Activated T-helper 2 cell treated with anti-CD3 and anti-CD28 coated beads, Interferon-gamma antibody, Interleukin-2, Interleukin-4, amounts not matched to agents 10 μg/mL and 5 μg/mL and 100 μg/mL, durations not matched to agents 14 hours and 24 hours and 36 hours (primary cell): ENCODE results near the gene ATE1. TPM values are rescaled to one million over a fixed set of nuclear protein-coding genes. Genes with fewer than 3 reads are reported as not detected.

Experiments
- DNase-seq: peaks from one replicate; pipeline ENCODE4 v3.0.0; 2021; ENCODE audit warnings: low spot score
- H3K27ac Mint-ChIP-seq: one replicate; pipeline ENCODE4 v1.8.0; 2021; ENCODE audit warnings: mixed read lengths
- H3K27me3 Mint-ChIP-seq: one replicate; pipeline ENCODE4 v1.8.0; 2021; ENCODE audit warnings: low read depth, mixed read lengths
- H3K36me3 Mint-ChIP-seq: one replicate; pipeline ENCODE4 v1.8.0; 2021; ENCODE audit warnings: low read depth, mixed read lengths
- H3K4me1 Mint-ChIP-seq: one replicate; pipeline ENCODE4 v1.8.0; 2021; ENCODE audit warnings: low read depth, mixed read lengths
- H3K4me3 Mint-ChIP-seq: one replicate; pipeline ENCODE4 v1.8.0; 2021; ENCODE audit warnings: low read depth, mild to moderate bottlenecking, moderate library complexity, mixed read lengths
- H3K9me3 Mint-ChIP-seq: one replicate; pipeline ENCODE4 v1.8.0; 2021; ENCODE audit warnings: mixed read lengths
- intact Hi-C: fragments of 100-400 bp; cut with micrococcal nuclease; formaldehyde crosslinking; loops from one replicate; pipeline ENCODE4 v1.15.1; 2023
- total RNA-seq: library from RNA; stranded (reverse); gene quantifications from 2 replicates; pipeline ENCODE4 v1.2.3, GENCODE V29; 2022

Gene ATE1
- total RNA-seq, 1 donor from 2014 or later, result 33.6 TPM

DNA sequence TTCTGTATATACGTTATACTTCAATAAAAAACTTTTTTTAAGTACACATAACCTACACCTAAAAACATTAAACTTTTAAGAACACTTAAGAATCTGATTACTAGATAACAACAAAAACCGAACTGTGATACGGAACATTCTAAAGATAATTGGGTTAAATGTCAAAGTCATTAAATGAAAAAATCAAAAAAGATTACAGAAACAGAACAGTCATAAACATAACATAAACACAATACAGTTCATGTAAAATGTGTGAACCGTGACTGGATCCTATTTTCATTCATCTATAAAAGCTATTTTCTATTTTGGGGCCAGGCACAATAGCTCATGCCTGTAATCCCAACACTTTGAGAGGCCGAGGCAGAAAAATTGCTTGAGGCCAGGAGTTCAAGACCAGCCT lies 38.6 kb downstream of the ATE1 start:
- DNase-seq, result no peak
- no peaks in the 10 kb centered on the region for H3K9me3 Mint-ChIP-seq
- no peak overlapping the region for H3K4me3 Mint-ChIP-seq
- no peak overlapping the region for H3K27ac Mint-ChIP-seq
- intact Hi-C loops, result loop anchor here (5.0 kb wide), 1 partner anchor 947 kb away; no protein-coding TSS in a partner anchor
- peaks cover 9% of the 10 kb centered on the region for H3K36me3 Mint-ChIP-seq
- no peaks in the 10 kb centered on the region for H3K4me1 Mint-ChIP-seq
- no peaks in the 10 kb centered on the region for H3K27me3 Mint-ChIP-seq

DNA sequence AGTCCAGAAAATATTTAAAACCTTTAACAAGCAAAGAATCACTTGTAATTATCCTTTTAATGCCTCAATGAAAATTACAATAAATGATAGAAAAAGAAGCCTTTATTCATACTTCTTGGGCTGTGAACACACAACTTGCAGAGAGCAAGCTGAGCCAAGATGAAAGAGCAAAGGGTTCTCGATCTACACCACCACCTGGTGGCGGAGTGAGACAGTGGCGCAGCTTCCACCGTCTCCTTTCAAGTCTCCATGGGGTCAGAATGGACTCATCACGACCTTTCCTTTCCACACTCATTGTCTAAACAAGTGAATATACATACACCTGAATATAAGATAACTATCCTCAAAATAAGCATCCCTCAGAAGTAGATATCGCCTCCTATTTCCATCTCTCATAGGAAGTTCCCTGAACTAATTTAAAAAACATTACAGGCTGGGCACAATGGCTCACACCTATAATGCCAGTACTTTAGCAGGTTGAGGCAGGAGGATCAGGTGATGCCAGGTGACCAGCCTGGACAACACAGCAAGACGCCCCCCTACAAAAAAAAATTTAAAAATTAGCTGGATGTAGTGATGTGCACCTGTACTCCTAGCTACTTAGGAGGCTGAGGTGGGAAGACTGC lies 40.7 kb downstream of the ATE1 start:
- no peaks in the 10 kb centered on the region for H3K9me3 Mint-ChIP-seq

DNA sequence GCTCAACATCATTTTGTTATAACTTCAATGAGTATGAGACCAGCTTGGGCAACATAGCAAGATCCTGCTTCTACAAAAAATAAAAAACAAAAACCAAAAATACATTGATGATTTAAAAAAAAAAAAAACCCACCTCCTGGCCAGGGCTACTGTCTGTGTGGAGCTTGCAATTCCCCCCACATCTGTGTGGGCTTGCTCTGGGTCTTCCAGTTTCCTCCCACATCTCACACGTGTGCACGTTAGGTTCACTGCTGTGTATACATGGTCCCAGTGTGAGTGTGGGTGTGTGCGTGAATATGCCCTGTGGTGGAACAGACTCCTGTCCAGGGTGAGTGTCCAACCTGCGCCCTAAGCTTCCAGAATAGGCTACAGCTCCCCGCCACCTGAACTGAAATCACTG lies 41.6 kb downstream of the ATE1 start:
- H3K4me3 Mint-ChIP-seq, result no peak overlapping the region
- peaks cover 6% of the 10 kb centered on the region for H3K4me1 Mint-ChIP-seq
- no peak overlapping the region for H3K27ac Mint-ChIP-seq
- no peak for DNase-seq
- no peaks in the 10 kb centered on the region for H3K36me3 Mint-ChIP-seq
- H3K27me3 Mint-ChIP-seq, result no peaks in the 10 kb centered on the region
- intact Hi-C loops, result loop anchor here (5.0 kb wide), 1 partner anchor 944 kb away; no protein-coding TSS in a partner anchor
- no peaks in the 10 kb centered on the region for H3K9me3 Mint-ChIP-seq

More for the DNA sequence above, 40.7 kb downstream of the ATE1 start:
- H3K27ac Mint-ChIP-seq, result no peak overlapping the region
- intact Hi-C loops, result loop anchor here (1.0 to 5.0 kb wide), 3 partner anchors 63 to 945 kb away; no protein-coding TSS in a partner anchor
- H3K4me1 Mint-ChIP-seq, result peaks cover 4% of the 10 kb centered on the region
- peak; percentile 12 for DNase-seq
- no peaks in the 10 kb centered on the region for H3K27me3 Mint-ChIP-seq
- H3K4me3 Mint-ChIP-seq, result no peak overlapping the region
- peaks cover 2% of the 10 kb centered on the region for H3K36me3 Mint-ChIP-seq

- intact Hi-C loops, result no loop called here
- Mint-ChIP-seq H3K27me3 (no peaks in the 10 kb centered on the region), H3K4me3 (no peak overlapping the region), H3K9me3 (no peaks in the 10 kb centered on the region), H3K36me3 (peaks cover 13% of the 10 kb centered on the region), H3K4me1 (peaks cover 10% of the 10 kb centered on the region), H3K27ac (no peak overlapping the region)
- DNase-seq, result no peak
Observed at GRCh38 chr10:121880895-121881294, 46.9 kb downstream of the ATE1 start.

- no peak for DNase-seq
- no peak overlapping the region for H3K4me3 Mint-ChIP-seq
- no peaks in the 10 kb centered on the region for H3K27me3 Mint-ChIP-seq
- no peak overlapping the region for H3K27ac Mint-ChIP-seq
- H3K36me3 Mint-ChIP-seq, result peaks cover 13% of the 10 kb centered on the region
- H3K4me1 Mint-ChIP-seq, result peaks cover 10% of the 10 kb centered on the region
- H3K9me3 Mint-ChIP-seq, result no peaks in the 10 kb centered on the region
- intact Hi-C loops, result no loop called here
Observed at GRCh38 chr10:121879476-121879875, 48.4 kb downstream of the ATE1 start.

DNA sequence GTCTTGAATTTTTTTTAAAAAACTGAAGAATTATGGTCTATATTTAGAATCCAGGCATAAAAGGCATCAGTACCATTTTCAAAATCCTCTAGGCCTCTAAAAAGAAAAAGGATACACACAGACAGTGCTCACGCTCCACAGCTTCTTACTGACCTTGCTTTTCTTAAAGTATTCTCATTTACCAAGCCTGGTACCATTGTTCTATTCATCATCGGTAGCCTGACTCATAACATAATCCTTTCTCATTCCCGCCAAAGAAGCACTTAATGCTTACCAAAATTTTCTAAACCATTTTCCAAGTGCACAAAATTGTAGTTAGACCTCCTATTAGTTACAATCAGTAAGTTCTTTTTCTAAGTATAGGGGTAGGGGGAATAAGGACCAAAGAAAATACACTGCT lies 54.6 kb downstream of the ATE1 start:
- no peaks in the 10 kb centered on the region for H3K9me3 Mint-ChIP-seq
- intact Hi-C loops, result no loop called here
- H3K36me3 Mint-ChIP-seq, result peaks cover 20% of the 10 kb centered on the region
- no peak overlapping the region for H3K27ac Mint-ChIP-seq
- H3K4me3 Mint-ChIP-seq, result no peak overlapping the region
- no peaks in the 10 kb centered on the region for H3K4me1 Mint-ChIP-seq
- H3K27me3 Mint-ChIP-seq, result no peaks in the 10 kb centered on the region
- DNase-seq, result no peak

GRCh38 chr10:121870413-121870812 lies 57.4 kb downstream of the ATE1 start:
- Mint-ChIP-seq H3K27ac (no peak overlapping the region), H3K36me3 (peaks cover 17% of the 10 kb centered on the region), H3K9me3 (no peaks in the 10 kb centered on the region), H3K4me1 (no peaks in the 10 kb centered on the region), H3K27me3 (no peaks in the 10 kb centered on the region), H3K4me3 (no peak overlapping the region)
- DNase-seq, result no peak
- intact Hi-C loops, result no loop called here

DNA sequence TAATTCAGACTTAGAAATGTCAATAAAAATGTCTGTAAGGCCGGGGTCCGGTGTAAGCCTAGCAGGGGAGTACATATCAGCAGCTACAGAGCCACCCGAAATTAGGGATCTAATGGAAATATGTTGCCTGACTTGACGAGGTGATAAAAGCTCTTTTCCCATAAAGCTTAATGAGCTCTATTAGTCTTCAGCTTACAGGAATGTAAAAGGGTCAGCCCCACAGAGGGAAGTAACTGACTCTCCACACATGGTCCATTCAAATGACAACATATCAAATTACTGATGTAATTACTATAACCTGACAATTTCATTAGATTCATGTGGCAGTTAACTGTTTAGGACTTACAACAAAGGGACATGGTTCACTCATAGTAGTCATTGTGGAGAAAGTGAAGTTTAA lies 62.3 kb downstream of the ATE1 start:
- no peaks in the 10 kb centered on the region for H3K27me3 Mint-ChIP-seq

GRCh38 chr10:121864653-121865052 lies 63.2 kb downstream of the ATE1 start:
- peaks cover 1% of the 10 kb centered on the region for H3K4me1 Mint-ChIP-seq
- H3K9me3 Mint-ChIP-seq, result no peaks in the 10 kb centered on the region
- H3K36me3 Mint-ChIP-seq, result peaks cover 24% of the 10 kb centered on the region
- no peaks in the 10 kb centered on the region for H3K27me3 Mint-ChIP-seq
- no peak overlapping the region for H3K4me3 Mint-ChIP-seq
- no peak for DNase-seq
- no peak overlapping the region for H3K27ac Mint-ChIP-seq
- intact Hi-C loops, result no loop called here

More for the DNA sequence above, 62.3 kb downstream of the ATE1 start:
- no peak for DNase-seq
- H3K4me3 Mint-ChIP-seq, result no peak overlapping the region
- intact Hi-C loops, result no loop called here
- peaks cover 1% of the 10 kb centered on the region for H3K4me1 Mint-ChIP-seq
- H3K27ac Mint-ChIP-seq, result no peak overlapping the region
- no peaks in the 10 kb centered on the region for H3K9me3 Mint-ChIP-seq
- H3K36me3 Mint-ChIP-seq, result peaks cover 24% of the 10 kb centered on the region

- Mint-ChIP-seq H3K4me3 (no peak overlapping the region), H3K27me3 (no peaks in the 10 kb centered on the region), H3K27ac (no peak overlapping the region), H3K4me1 (peaks cover 1% of the 10 kb centered on the region), H3K36me3 (peaks cover 20% of the 10 kb centered on the region), H3K9me3 (no peaks in the 10 kb centered on the region)
- DNase-seq, result no peak
- intact Hi-C loops, result no loop called here
Observed at GRCh38 chr10:121864168-121864567, 63.7 kb downstream of the ATE1 start.

DNA sequence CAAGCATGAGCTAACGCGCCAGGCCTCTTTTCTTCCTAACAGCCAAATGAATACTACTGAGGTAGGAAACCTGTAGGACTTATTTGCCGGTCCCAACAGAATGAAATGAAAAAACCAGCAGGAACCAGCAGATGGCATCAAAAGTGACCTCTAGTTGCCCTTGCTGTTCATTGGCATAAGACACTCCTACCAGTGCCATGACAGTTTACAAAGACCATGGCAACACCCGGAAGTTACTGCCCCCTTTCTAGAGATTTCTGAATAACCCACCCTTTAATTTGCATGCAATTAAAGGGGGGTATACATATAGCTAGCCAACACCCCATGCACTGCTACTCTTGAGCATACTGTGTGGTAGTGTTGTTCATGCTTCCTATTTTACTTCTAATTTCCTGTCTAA lies 65.2 kb downstream of the ATE1 start:
- intact Hi-C loops, result no loop called here
- no peak for DNase-seq
- peaks cover 2% of the 10 kb centered on the region for H3K9me3 Mint-ChIP-seq
- H3K4me1 Mint-ChIP-seq, result peaks cover 1% of the 10 kb centered on the region
- no peak overlapping the region for H3K4me3 Mint-ChIP-seq
- H3K27ac Mint-ChIP-seq, result no peak overlapping the region
- no peaks in the 10 kb centered on the region for H3K27me3 Mint-ChIP-seq
- H3K36me3 Mint-ChIP-seq, result peaks cover 19% of the 10 kb centered on the region

GRCh38 chr10:121862042-121862441 lies 65.8 kb downstream of the ATE1 start:
- H3K9me3 Mint-ChIP-seq, result peaks cover 8% of the 10 kb centered on the region
- H3K27me3 Mint-ChIP-seq, result no peaks in the 10 kb centered on the region
- peaks cover 1% of the 10 kb centered on the region for H3K4me1 Mint-ChIP-seq
- no peak overlapping the region for H3K4me3 Mint-ChIP-seq
- intact Hi-C loops, result no loop called here
- DNase-seq, result no peak
- H3K36me3 Mint-ChIP-seq, result peaks cover 25% of the 10 kb centered on the region
- no peak overlapping the region for H3K27ac Mint-ChIP-seq

GRCh38 chr10:121860810-121861209 lies 67.0 kb downstream of the ATE1 start:
- Mint-ChIP-seq H3K27me3 (no peaks in the 10 kb centered on the region), H3K27ac (no peak overlapping the region), H3K4me1 (peaks cover 1% of the 10 kb centered on the region), H3K9me3 (peaks cover 8% of the 10 kb centered on the region), H3K4me3 (no peak overlapping the region), H3K36me3 (peaks cover 24% of the 10 kb centered on the region)
- no peak for DNase-seq
- intact Hi-C loops, result no loop called here
